Measurements from ENCODE around the gene DMAC2. TPM values are rescaled to one million over a fixed set of nuclear protein-coding genes. Genes with fewer than 3 reads are reported as not detected.
A peak's percentile ranks its signal among the peaks of the same experiment; 100 is the strongest.
"Not testable (repeated sequence)": the region's sequence is repeated elsewhere in the genome, so short reads cannot be mapped to it uniquely, and the experiment has no call there.

DMAC2 gene
- total RNA-seq = 10 to 100 TPM; 18.9 to 30.5 (median 22.5) TPM
- long read RNA-seq, transcript DMAC2-201 (6 exons, 1,692 nt) = major isoform, 9 of 12 reads
- long read RNA-seq, partial matches to known transcripts = 1 of 12 reads
- long read RNA-seq, other reads (novel, unspliced or antisense) = 1 of 12 reads

- Histone ChIP-seq H3K4me3 (peak within 1 kb of the TSS; percentile 57 to 97 (median 93)), H3K4me1 (peaks cover 0 to 8% (median 3%) of the 10 kb centered on the region in 4 donors), H3K27ac (peak within 1 kb of the TSS; percentile 77 to 90 (median 79)), H3K36me3 (no peaks in the 10 kb centered on the region), H3K9me3 (no peaks in the 10 kb centered on the region), H3K27me3 (no peaks in the 10 kb centered on the region)
- TF ChIP-seq POLR2A (IDR thresholded peaks at IDR 0.05) (peak; percentile 68), CTCF (IDR thresholded peaks at IDR 0.05) (peak; percentile 30 to 56 (median 46))
- ATAC-seq (peak; percentile 95 to 97 (median 96)), DNase-seq (peak; percentile 96 to 97 (median 96))
- intact Hi-C loops (cut with DNase I) = no loop called here
- WGBS (ENCODE audit: insufficient coverage, low coverage, low lambda C conversion rate, missing lambda C conversion rate) = under 1% methylated on average over 34 of the region's 40 CpGs
Measured at GRCh38 chr19:41439441-41440222, at the start of gene DMAC2. DMAC2 (minus strand) TSS chr19:41439912; CDS start chr19:41439899, 13 bp downstream.

- H3K27ac ChIP-seq; H3K27me3 ChIP-seq; H3K4me3 ChIP-seq; intact Hi-C loops (cut with DNase I); DNase-seq; ATAC-seq; H3K36me3 ChIP-seq; H3K4me1 ChIP-seq; H3K9me3 ChIP-seq: not testable (repeated sequence)
- WGBS (ENCODE audit: insufficient coverage, low coverage, low lambda C conversion rate, missing lambda C conversion rate) = 33% methylated on average over 2 of the region's 4 CpGs
Measured at GRCh38 chr19:41486953-41487352, 47.2 kb upstream of the DMAC2 start.

GRCh38 chr19:41484822-41485221, 45.1 kb upstream of the DMAC2 start:
- no peaks in the 10 kb centered on the region for H3K27me3 ChIP-seq
- H3K36me3 ChIP-seq = no peaks in the 10 kb centered on the region
- no peak overlapping the region for H3K27ac ChIP-seq
- ATAC-seq (no peak), DNase-seq (no peak)
- no peaks in the 10 kb centered on the region for H3K4me1 ChIP-seq
- TF ChIP-seq POLR2A (IDR thresholded peaks at IDR 0.05) (no peak), CTCF (IDR thresholded peaks at IDR 0.05) (no peak)
- WGBS (ENCODE audit: insufficient coverage, low coverage, low lambda C conversion rate, missing lambda C conversion rate) = 42% methylated on average over 4 of the region's 4 CpGs
- no peaks in the 10 kb centered on the region for H3K9me3 ChIP-seq
- intact Hi-C loops (cut with DNase I) = no loop called here
- no peak overlapping the region for H3K4me3 ChIP-seq

GRCh38 chr19:41480336-41480735, 40.6 kb upstream of the DMAC2 start:
- no peaks in the 10 kb centered on the region for H3K4me1 ChIP-seq
- 65% methylated on average over 12 of the region's 12 CpGs for WGBS (ENCODE audit: insufficient coverage, low coverage, low lambda C conversion rate, missing lambda C conversion rate)
- no peaks in the 10 kb centered on the region for H3K36me3 ChIP-seq
- H3K27me3 ChIP-seq = no peaks in the 10 kb centered on the region
- DNase-seq (no peak), ATAC-seq (peak in 1 of 4 donors; percentile 18)
- TF ChIP-seq CTCF (IDR thresholded peaks at IDR 0.05) (no peak), POLR2A (IDR thresholded peaks at IDR 0.05) (no peak)
- no peak overlapping the region for H3K4me3 ChIP-seq
- no peaks in the 10 kb centered on the region for H3K9me3 ChIP-seq
- intact Hi-C loops (cut with DNase I) = no loop called here
- peak overlapping the region in 2 of 3 donors; percentile 8 to 54 for H3K27ac ChIP-seq

GRCh38 chr19:41479757-41480191, 40.1 kb upstream of the DMAC2 start:
- WGBS (ENCODE audit: insufficient coverage, low coverage, low lambda C conversion rate, missing lambda C conversion rate) = 44% methylated on average over 5 of the region's 8 CpGs
- H3K27me3 ChIP-seq = no peaks in the 10 kb centered on the region
- H3K36me3 ChIP-seq = no peaks in the 10 kb centered on the region
- DNase-seq (peak in 1 of 3 donors; percentile 58), ATAC-seq (peak; percentile 54 to 79 (median 70))
- TF ChIP-seq CTCF (IDR thresholded peaks at IDR 0.05) (no peak), POLR2A (IDR thresholded peaks at IDR 0.05) (no peak)
- H3K27ac ChIP-seq = peak overlapping the region in 2 of 3 donors; percentile 8 to 54
- no peaks in the 10 kb centered on the region for H3K9me3 ChIP-seq
- intact Hi-C loops (cut with DNase I) = no loop called here
- no peak overlapping the region for H3K4me3 ChIP-seq
- H3K4me1 ChIP-seq = no peaks in the 10 kb centered on the region

All from right lobe of liver (tissue), 6 donors.